GM21367 (cell line): ENCODE data around the gene HMGCS2.

Experiments
- ATAC-seq: cut with Tn5 transposase; IDR thresholded peaks from one replicate; pipeline ENCODE4 v1.9.1; 2021; ENCODE audit not compliant: unreplicated experiment

The HMGCS2 gene

DNA sequence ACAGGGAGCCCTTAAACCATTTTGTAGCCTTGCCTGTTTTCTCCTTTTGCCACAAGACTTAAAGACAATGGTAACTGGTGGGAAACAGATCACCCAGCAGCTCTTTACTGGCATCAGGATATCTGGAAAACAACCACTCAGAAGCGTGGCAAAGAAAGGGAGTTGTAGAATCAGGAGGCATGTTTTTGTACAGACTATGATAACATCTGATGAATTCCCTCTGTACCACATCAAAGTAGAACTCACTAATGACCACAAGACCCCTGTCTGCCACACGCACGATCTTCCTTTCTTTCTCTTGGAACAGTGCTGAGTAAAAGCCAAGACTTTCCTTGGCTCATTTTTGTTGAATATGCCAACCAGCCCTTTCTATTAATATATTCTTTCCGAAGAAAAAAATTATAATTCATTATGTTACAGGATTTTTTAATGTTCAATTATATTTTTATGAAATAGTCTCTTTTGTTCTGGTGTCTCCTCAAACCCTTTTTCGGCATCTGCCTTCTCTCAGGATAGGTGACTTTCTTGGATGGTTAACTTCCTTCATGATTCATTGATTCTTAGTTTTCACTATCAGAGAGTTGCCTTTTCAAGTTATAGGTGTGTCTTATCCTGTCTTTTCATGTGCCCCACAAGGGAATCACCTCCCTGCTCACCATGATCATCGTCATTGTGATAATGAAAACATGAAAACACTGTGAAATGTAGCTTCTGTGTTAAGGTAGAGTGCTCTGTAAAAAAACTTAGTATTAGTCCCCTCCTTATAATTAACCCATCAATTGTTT, 64.8 kb downstream of the HMGCS2 start:
- ATAC-seq = no peak

DNA sequence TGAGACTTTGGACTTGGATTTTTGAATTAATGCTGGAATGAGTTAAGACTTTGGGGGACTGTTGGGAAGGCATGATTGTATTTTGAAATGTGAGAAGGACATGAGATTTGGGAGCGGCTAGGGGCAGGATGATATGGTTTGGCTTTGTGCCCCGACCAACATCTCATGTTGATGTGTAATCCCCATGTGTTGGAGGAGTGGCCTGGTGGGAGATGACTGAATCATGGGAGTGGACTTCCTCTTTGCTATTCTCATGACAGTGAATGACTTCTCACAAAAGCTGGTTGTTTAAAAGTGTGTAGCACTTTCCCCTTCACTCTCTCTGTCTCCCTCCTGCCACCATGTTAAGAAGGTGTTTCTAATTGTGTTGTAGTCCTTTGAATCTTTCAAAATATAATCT, 66.3 kb downstream of the HMGCS2 start:
- ATAC-seq = no peak

DNA sequence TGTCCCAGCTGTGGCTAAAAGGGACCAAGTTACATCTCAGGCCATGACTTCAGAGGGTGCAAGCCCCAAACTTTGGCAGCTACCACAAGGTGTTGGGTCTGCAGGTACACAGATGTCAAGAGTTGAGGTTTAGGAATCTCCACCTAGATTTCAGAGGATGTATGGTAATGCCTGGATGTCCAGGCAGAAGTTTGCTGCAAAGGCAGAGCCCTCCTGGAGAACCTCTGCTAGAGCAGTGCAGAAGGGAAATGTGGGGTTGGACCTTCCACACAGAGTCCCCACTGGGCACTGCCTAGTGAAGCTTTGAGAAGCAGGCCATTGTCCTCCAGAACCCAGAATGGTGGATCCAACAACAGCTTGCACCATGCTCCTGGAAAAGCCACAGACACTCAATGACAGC, 67.0 kb downstream of the HMGCS2 start:
- ATAC-seq = no peak

DNA sequence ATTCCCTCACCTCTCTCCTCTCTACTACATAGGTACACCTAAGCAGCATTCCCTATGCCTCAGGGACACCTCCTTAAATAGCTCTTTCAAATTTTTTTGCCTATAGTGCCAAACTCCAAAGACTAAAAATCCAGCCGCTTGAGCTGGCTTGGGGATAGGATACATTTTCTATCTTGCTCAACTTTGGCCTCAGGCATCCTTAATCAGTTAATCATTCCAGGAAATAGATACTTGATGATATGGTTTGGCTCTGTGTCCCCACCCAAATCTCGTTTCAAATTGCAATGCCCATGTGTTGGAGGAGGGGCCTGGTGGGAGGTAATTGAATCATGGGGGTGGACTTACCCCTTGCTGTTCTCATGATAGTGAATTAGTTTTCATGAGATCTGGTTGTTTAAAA, 68.4 kb downstream of the HMGCS2 start:
- ATAC-seq = no peak
